NB4 (cell line): ENCODE results near the gene VAMP2.
A peak's percentile ranks its signal among the peaks of the same experiment; 100 is the strongest.

Experiments used
- DNase-seq: peaks from one replicate; pipeline ENCODE4 v3.0.0; 2010; ENCODE audit warnings: low read depth
- H3K4me3 ChIP-seq: one replicate; pipeline ENCODE4 v1.5.1; 2011; ENCODE audit warnings: mild to moderate bottlenecking, low read depth, low read length, moderate library complexity
- MYC ChIP-seq: IDR thresholded peaks from 2 replicates; pipeline ENCODE4 v1.6.1; 2011; ENCODE audit warnings: low read depth, low read length
- POLR2A ChIP-seq: IDR thresholded peaks from 2 replicates; pipeline ENCODE4 v1.6.1; 2011; ENCODE audit warnings: mild to moderate bottlenecking; ENCODE audit not compliant: insufficient read length; ENCODE audit errors: extremely low read depth
- TF ChIP-seq, protein P1 (sequence below): IDR thresholded peaks from 2 replicates; pipeline ENCODE4 v1.6.1; 2011; ENCODE audit warnings: low read depth, low read length
- TF ChIP-seq, protein P2 (sequence below): IDR thresholded peaks from one replicate; pipeline ENCODE4 v1.5.1; 2012; ENCODE audit warnings: low read depth, low read length

VAMP2 gene

DNA sequence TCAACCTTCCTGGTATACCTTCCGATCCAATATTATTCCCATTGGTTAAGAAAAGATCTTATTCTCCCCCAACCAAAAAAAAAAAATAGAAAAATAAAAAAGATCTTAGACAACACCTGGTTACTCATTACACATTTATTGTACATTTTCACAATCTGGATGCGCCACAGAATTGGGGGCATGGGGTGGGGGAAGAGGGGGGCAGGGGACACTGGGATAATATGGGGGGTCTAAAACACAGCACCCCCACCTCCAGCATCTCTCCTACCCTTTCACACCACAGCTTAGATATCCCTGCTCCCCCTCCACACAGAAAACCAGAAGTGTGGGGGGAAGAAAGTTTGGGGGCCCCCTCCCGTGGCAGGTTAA is 3.7 kb downstream of the VAMP2 start:
- no peak overlapping the region for H3K4me3 ChIP-seq
- DNase-seq, result no peak
- TF ChIP-seq POLR2A (no peak), MYC (no peak)
- TF ChIP-seq, protein P1, sequence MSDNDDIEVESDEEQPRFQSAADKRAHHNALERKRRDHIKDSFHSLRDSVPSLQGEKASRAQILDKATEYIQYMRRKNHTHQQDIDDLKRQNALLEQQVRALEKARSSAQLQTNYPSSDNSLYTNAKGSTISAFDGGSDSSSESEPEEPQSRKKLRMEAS, result no peak
- TF ChIP-seq, protein P2, sequence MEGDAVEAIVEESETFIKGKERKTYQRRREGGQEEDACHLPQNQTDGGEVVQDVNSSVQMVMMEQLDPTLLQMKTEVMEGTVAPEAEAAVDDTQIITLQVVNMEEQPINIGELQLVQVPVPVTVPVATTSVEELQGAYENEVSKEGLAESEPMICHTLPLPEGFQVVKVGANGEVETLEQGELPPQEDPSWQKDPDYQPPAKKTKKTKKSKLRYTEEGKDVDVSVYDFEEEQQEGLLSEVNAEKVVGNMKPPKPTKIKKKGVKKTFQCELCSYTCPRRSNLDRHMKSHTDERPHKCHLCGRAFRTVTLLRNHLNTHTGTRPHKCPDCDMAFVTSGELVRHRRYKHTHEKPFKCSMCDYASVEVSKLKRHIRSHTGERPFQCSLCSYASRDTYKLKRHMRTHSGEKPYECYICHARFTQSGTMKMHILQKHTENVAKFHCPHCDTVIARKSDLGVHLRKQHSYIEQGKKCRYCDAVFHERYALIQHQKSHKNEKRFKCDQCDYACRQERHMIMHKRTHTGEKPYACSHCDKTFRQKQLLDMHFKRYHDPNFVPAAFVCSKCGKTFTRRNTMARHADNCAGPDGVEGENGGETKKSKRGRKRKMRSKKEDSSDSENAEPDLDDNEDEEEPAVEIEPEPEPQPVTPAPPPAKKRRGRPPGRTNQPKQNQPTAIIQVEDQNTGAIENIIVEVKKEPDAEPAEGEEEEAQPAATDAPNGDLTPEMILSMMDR, result no peak

DNA sequence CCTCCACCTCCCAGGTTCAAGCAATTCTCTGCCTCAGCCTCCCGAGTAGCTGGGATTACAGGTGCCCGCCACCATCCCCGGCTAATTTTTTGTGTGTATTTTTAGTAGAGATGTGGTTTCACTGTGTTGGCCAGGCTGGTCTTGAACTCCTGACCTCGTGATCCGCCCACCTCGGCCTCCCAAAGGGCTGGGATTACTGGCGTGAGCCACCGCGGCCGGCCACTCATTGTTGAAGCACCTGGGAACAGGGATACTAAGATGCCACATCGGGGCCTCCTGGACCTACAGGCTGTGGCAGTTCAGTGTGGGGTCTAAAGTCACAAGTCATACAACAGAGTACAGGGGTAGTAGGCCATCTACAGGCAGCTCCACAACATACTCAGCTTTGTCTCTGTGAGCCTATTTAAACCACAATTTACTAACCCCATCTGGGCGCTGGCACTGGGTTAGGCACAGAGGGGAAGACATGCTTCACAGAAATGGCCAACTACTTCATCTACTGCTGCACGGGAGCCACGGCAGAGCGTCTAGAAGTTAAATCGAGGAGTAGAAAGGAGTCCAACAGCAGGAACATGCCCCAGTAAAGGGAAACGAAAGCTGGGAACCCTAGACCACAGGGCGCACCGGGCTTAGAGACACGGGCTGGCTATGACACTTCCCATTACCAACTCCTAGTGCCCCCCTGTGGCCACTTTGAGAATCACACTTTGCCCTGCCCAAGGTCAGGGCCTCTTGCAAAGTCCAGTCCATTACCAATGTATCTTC is 4.3 kb downstream of the VAMP2 start:
- H3K4me3 ChIP-seq, result no peak overlapping the region
- DNase-seq, result peak; percentile 83
- TF ChIP-seq, protein P2, result peak; percentile 63
- TF ChIP-seq, protein P1, result peak; percentile 20; the same call in 1 of the 2 replicates
- no peak for TF ChIP-seq POLR2A
- TF ChIP-seq MYC, result no peak

DNA sequence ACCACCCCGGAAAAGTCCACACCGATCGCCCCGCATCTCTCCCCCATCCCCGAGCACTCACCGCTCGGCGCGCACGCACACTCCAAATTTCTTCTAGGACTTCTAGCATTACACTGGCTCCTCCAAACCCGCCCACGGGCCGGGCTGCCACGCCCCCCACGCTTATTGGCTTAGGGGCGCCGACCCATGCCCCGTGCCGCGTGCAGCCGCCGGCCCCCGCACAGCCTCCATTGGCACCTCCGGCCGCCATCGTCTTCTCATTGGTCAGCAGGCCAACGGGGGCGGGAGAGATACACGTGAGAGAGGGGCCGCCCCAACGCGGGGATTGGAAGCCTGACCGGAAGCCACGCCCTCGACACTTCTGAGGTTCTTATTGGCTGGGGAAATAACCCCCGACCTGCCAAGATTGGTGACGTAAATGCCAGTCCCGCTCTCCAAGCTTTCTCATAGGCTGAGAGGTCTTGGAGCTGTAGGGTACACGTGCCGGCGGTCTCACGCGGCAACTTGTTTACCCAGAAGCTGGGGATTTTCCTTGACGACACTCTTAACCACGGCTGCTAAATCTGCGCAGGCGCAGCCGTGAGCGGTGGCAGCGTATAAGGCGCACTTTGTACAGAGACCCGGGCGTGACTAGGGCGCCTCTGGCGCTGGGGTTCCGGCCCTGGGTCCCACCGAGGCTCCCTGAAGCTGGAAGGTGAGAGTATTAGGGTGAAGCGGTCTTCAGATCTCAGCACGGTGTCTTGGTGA is 6.3 kb downstream of the VAMP2 start:
- peak; percentile 99 for DNase-seq
- peak overlapping the region; percentile 59 for H3K4me3 ChIP-seq
- TF ChIP-seq MYC, result peak; percentile 76
- TF ChIP-seq POLR2A, result peak; percentile 46
- TF ChIP-seq, protein P2, result no peak
- TF ChIP-seq, protein P1, result peak; percentile 95

DNA sequence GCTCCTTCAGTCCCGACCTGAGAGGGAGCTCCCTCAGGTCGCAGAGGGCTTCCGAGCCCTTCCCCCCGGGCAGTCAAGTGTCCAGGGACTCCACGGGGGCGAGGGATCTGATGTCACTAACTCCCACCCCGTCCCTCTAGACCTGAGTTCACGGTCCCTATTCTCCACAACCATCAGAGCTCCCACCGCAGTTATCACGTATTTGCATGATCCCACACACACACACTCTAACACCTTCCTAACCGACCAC is 6.8 kb downstream of the VAMP2 start:
- TF ChIP-seq POLR2A, result no peak
- TF ChIP-seq, protein P1, result no peak
- no peak for DNase-seq

DNA sequence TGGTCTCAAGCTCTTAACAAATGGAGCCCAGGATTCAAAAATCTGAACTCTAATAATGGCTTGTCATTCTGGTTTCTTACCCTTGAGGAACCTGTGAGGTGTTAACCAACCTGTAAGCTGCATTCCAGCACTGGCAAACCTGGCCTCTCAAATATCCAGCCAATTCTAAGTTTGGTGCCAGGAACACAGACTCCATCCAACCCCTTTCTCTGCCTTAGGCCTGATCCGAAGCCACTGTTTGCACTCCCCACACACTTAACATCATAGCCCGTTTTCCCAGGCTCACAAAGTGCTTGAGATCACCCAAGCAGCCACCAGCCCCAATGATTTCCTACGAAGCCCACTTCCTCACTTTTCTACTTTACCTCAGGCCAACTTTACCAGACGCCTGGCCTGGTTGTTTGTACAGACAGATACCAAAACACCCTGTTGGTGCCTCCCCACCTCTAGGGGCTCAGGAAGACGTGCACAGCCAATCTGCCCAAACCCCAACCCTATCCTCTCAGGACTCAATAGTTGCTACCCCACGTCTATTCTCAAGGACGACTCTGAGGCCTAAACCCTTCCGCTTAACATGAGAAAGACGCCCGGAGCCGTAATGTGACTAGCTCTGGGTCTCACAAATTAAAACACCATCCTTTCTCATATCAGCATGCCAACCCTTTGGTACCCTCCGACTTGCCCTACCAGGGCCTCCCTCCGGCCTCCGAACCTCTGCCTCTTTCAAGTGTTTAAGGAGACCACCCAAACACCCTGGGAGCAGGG is 7.3 kb downstream of the VAMP2 start:
- TF ChIP-seq MYC, result no peak
- no peak for TF ChIP-seq POLR2A
- TF ChIP-seq, protein P2, result no peak
- TF ChIP-seq, protein P1, result no peak
- DNase-seq, result no peak
- peak overlapping the region; percentile 59 for H3K4me3 ChIP-seq

More for the DNA sequence above, 6.8 kb downstream of the VAMP2 start:
- peak overlapping the region; percentile 59 for H3K4me3 ChIP-seq
